B cell (primary cell): ENCODE results near the gene IL1R2.

Experiments used
- EZH2 ChIP-seq: IDR thresholded peaks from 2 replicates; pipeline ENCODE4 v1.6.1; 2012; ENCODE audit warnings: borderline replicate concordance, low read depth, mild to moderate bottlenecking, moderate library complexity, low read length; ENCODE audit not compliant: insufficient read depth, poor library complexity, severe bottlenecking
- TF ChIP-seq, protein P1 (sequence below): fragments of 200-600 bp; IDR thresholded peaks from one replicate; pipeline ENCODE4 v1.8.0; 2022; ENCODE audit warnings: antibody characterized with exemption, mild to moderate bottlenecking

DNA sequence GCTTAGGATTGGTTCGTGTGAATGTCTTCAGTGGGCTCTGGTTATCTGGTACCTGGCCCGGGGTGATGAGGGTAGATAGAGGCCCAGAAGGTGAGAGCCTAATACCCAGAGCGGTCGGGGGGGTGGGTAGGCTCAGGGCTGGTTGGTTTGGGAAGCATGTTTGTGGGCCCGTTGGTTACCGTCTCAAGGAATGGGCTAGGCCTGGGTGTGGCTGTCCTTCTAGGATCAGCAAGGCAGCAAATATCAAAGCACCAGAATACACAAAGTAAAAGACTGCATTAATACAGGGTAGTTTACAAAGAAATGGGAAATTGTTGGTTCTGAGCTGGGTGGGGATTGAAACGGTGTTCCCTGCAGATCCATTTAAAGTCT lies 6.0 kb upstream of the IL1R2 start:
- TF ChIP-seq, protein P1, sequence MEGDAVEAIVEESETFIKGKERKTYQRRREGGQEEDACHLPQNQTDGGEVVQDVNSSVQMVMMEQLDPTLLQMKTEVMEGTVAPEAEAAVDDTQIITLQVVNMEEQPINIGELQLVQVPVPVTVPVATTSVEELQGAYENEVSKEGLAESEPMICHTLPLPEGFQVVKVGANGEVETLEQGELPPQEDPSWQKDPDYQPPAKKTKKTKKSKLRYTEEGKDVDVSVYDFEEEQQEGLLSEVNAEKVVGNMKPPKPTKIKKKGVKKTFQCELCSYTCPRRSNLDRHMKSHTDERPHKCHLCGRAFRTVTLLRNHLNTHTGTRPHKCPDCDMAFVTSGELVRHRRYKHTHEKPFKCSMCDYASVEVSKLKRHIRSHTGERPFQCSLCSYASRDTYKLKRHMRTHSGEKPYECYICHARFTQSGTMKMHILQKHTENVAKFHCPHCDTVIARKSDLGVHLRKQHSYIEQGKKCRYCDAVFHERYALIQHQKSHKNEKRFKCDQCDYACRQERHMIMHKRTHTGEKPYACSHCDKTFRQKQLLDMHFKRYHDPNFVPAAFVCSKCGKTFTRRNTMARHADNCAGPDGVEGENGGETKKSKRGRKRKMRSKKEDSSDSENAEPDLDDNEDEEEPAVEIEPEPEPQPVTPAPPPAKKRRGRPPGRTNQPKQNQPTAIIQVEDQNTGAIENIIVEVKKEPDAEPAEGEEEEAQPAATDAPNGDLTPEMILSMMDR: no peak
- TF ChIP-seq EZH2: no peak
